ENCODE results near the gene ACSS1.

The ACSS1 gene

GRCh38 chr20:24962182-24962492 is 95.8 kb downstream of the ACSS1 start:
- no peak overlapping the region for H3K9ac ChIP-seq (ENCODE audit: low read depth, low read length, poor library complexity, severe bottlenecking)
- H3K36me3 ChIP-seq (ENCODE audit: insufficient read depth, low read length): peaks cover 75% of the 10 kb centered on the region; the same call in 1 of the 2 replicates
- no peaks in the 10 kb centered on the region for H3K27me3 ChIP-seq (ENCODE audit: insufficient read depth, low read length, poor library complexity, severe bottlenecking)
- H3F3A ChIP-seq (ENCODE audit: low read depth): no peaks in the 10 kb centered on the region
- TF ChIP-seq CTCF (conservative IDR thresholded peaks at IDR 0.05; ENCODE audit: low read length): no peak
- no peak for TF ChIP-seq EZH2phosphoT487 (IDR thresholded peaks at IDR 0.05; ENCODE audit: borderline replicate concordance)
- no peaks in the 10 kb centered on the region for H3K4me1 ChIP-seq (ENCODE audit: insufficient read depth, low read length, poor library complexity, severe bottlenecking)
- H3K4me2 ChIP-seq (ENCODE audit: low read depth, low read length, poor library complexity, severe bottlenecking): no peak overlapping the region
- no peak overlapping the region for H3K4me3 ChIP-seq (ENCODE audit: low read length, poor library complexity, severe bottlenecking)
- no peak overlapping the region for H2AFZ ChIP-seq (ENCODE audit: low read length)
- H3K9me3 ChIP-seq (ENCODE audit: insufficient read depth, low read depth, low read length): no peaks in the 10 kb centered on the region
- no peaks in the 10 kb centered on the region for H4K20me1 ChIP-seq (ENCODE audit: insufficient read depth, low read length, poor library complexity, severe bottlenecking)
- H3K79me2 ChIP-seq (ENCODE audit: insufficient read depth, low read length): no peaks in the 10 kb centered on the region
- H3K9me2 ChIP-seq (replicated peaks; ENCODE audit: low read depth, low read length): no peaks in the 10 kb centered on the region

- no peak for TF ChIP-seq CTCF (conservative IDR thresholded peaks at IDR 0.05; ENCODE audit: low read length)
- TF ChIP-seq EZH2phosphoT487 (IDR thresholded peaks at IDR 0.05; ENCODE audit: borderline replicate concordance): no peak
- Histone ChIP-seq H3K4me1 (ENCODE audit: insufficient read depth, low read length, poor library complexity, severe bottlenecking) (no peaks in the 10 kb centered on the region), H3K79me2 (ENCODE audit: insufficient read depth, low read length) (no peaks in the 10 kb centered on the region), H3F3A (ENCODE audit: low read depth) (no peaks in the 10 kb centered on the region), H3K9me3 (ENCODE audit: insufficient read depth, low read depth, low read length) (no peaks in the 10 kb centered on the region), H3K36me3 (ENCODE audit: insufficient read depth, low read length) (peaks cover 73% of the 10 kb centered on the region; the same call in 1 of the 2 replicates), H3K9ac (ENCODE audit: low read depth, low read length, poor library complexity, severe bottlenecking) (no peak overlapping the region), H3K9me2 (replicated peaks; ENCODE audit: low read depth, low read length) (no peaks in the 10 kb centered on the region), H4K20me1 (ENCODE audit: insufficient read depth, low read length, poor library complexity, severe bottlenecking) (no peaks in the 10 kb centered on the region), H2AFZ (ENCODE audit: low read length) (no peak overlapping the region), H3K4me3 (ENCODE audit: low read length, poor library complexity, severe bottlenecking) (no peak overlapping the region), H3K4me2 (ENCODE audit: low read depth, low read length, poor library complexity, severe bottlenecking) (no peak overlapping the region), H3K27me3 (ENCODE audit: insufficient read depth, low read length, poor library complexity, severe bottlenecking) (no peaks in the 10 kb centered on the region)
These were observed 96.4 kb downstream of the ACSS1 start for GRCh38 chr20:24961384-24962181.

- H3K79me2 ChIP-seq (ENCODE audit: insufficient read depth, low read length): no peaks in the 10 kb centered on the region
- H2AFZ ChIP-seq (ENCODE audit: low read length): no peak overlapping the region
- no peaks in the 10 kb centered on the region for H3K9me2 ChIP-seq (replicated peaks; ENCODE audit: low read depth, low read length)
- H3K27me3 ChIP-seq (ENCODE audit: insufficient read depth, low read length, poor library complexity, severe bottlenecking): no peaks in the 10 kb centered on the region
- peaks cover 4% of the 10 kb centered on the region for H3K4me1 ChIP-seq (ENCODE audit: insufficient read depth, low read length, poor library complexity, severe bottlenecking)
- peaks cover 66% of the 10 kb centered on the region; the same call in 1 of the 2 replicates for H3K36me3 ChIP-seq (ENCODE audit: insufficient read depth, low read length)
- no peaks in the 10 kb centered on the region for H3F3A ChIP-seq (ENCODE audit: low read depth)
- no peaks in the 10 kb centered on the region for H3K9me3 ChIP-seq (ENCODE audit: insufficient read depth, low read depth, low read length)
- H3K4me3 ChIP-seq (ENCODE audit: low read length, poor library complexity, severe bottlenecking): no peak overlapping the region
- TF ChIP-seq CTCF (conservative IDR thresholded peaks at IDR 0.05; ENCODE audit: low read length) (no peak), EZH2phosphoT487 (IDR thresholded peaks at IDR 0.05; ENCODE audit: borderline replicate concordance) (no peak)
- H3K4me2 ChIP-seq (ENCODE audit: low read depth, low read length, poor library complexity, severe bottlenecking): no peak overlapping the region
- H3K9ac ChIP-seq (ENCODE audit: low read depth, low read length, poor library complexity, severe bottlenecking): no peak overlapping the region
- H4K20me1 ChIP-seq (ENCODE audit: insufficient read depth, low read length, poor library complexity, severe bottlenecking): no peaks in the 10 kb centered on the region
These were observed 97.1 kb downstream of the ACSS1 start for GRCh38 chr20:24960861-24961260.

Data from Loucy (cell line).